BE2C (cell line): Measurements from ENCODE around the gene TYW5.

Source experiments
- DNase-seq: peaks from one replicate; pipeline ENCODE4 v3.0.0-alpha.2; 2020
- H3K27me3 ChIP-seq: fragments of 250-450 bp; sonication (Bioruptor Pico); 2 replicates; pipeline ENCODE4 v1.5.1; 2020; ENCODE audit warnings: mild to moderate bottlenecking
- H3K36me3 ChIP-seq: fragments of 250-450 bp; sonication (Bioruptor Pico); 2 replicates; pipeline ENCODE4 v1.5.1; 2020; ENCODE audit warnings: mild to moderate bottlenecking
- H3K4me1 ChIP-seq: fragments of 250-450 bp; sonication (Bioruptor Pico); 2 replicates; pipeline ENCODE4 v1.5.1; 2020
- H3K4me3 ChIP-seq: 2 replicates; pipeline ENCODE4 v1.5.1; 2011; ENCODE audit warnings: low read depth, low read length
- H3K9me3 ChIP-seq: fragments of 250-450 bp; sonication (Bioruptor Pico); 2 replicates; pipeline ENCODE4 v1.5.1; 2020
- CTCF ChIP-seq: IDR thresholded peaks from 2 replicates; pipeline ENCODE4 v1.5.1; 2012; ENCODE audit warnings: mild to moderate bottlenecking, low read depth, low read length

TYW5 gene

DNA sequence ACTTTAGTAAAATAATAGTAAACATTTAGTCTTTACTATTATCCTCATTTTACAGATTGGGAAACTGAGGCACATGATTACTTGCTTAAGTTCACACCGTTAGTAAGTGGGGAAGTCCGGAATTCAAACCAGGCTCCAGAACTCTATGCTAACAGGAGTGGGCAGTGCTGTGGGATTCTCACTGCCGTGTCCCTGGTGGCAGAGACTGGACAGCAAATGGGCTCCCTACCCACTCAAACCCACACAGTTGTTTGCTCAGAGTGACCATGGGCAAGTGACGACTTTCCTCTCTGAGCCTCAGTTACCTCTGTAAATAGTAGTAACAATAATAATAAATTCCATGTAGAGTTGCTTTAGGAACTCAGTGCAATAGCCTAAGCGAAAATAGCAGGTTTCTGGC is 24.1 kb upstream of the TYW5 start:
- Histone ChIP-seq H3K27me3 (no peaks in the 10 kb centered on the region), H3K9me3 (no peaks in the 10 kb centered on the region), H3K36me3 (no peaks in the 10 kb centered on the region), H3K4me3 (peak overlapping the region; percentile 57), H3K4me1 (no peaks in the 10 kb centered on the region; the same call in 1 of the 2 replicates)
- TF ChIP-seq CTCF = no peak
- no peak for DNase-seq

GRCh38 chr2:199977984-199978415 is 22.7 kb upstream of the TYW5 start:
- DNase-seq = no peak
- H3K27me3 ChIP-seq = no peaks in the 10 kb centered on the region
- no peaks in the 10 kb centered on the region for H3K36me3 ChIP-seq
- TF ChIP-seq CTCF = no peak
- H3K4me1 ChIP-seq = no peaks in the 10 kb centered on the region; the same call in 1 of the 2 replicates
- no peak overlapping the region for H3K4me3 ChIP-seq
- no peaks in the 10 kb centered on the region for H3K9me3 ChIP-seq

DNA sequence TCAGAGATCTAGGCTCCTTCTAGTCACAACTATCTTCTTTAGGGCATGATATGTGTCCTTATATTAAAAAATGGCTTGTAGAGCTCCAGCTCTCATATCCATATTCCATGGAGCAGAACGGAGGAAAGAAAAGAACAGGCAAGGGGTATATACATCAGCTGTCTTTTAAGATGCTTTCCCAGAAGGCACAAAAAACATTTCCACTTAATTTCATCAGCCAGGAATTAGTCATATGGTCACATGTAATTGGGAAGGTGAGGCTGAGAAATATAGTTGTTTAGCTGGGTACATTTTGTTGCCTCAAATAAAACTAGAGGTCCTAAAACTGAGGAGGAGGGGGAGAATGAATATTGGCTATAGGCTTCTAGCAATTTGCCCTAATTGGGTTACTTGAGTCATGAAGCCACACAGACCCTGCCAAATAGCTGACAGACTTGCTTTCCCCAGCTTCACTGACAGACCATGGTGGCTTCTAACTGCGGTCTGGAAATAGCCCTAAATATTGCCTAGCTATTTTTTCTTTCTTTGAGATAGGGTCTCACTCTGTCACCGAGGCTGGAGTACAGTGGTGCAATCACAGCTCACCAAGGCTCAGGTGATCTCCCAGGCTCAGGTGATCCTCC is 20.1 kb upstream of the TYW5 start:
- DNase-seq = peak; percentile 27
- H3K27me3 ChIP-seq = no peaks in the 10 kb centered on the region
- no peaks in the 10 kb centered on the region for H3K9me3 ChIP-seq
- no peaks in the 10 kb centered on the region for H3K4me1 ChIP-seq
- no peak overlapping the region for H3K4me3 ChIP-seq
- no peaks in the 10 kb centered on the region for H3K36me3 ChIP-seq
- no peak for TF ChIP-seq CTCF

GRCh38 chr2:199973703-199974102 is 18.4 kb upstream of the TYW5 start:
- no peak for DNase-seq

GRCh38 chr2:199972088-199972626 is 16.9 kb upstream of the TYW5 start:
- Histone ChIP-seq H3K27me3 (no peaks in the 10 kb centered on the region), H3K4me3 (no peak overlapping the region), H3K4me1 (no peaks in the 10 kb centered on the region), H3K36me3 (no peaks in the 10 kb centered on the region), H3K9me3 (no peaks in the 10 kb centered on the region)
- TF ChIP-seq CTCF = no peak
- DNase-seq = no peak

More at GRCh38 chr2:199973703-199974102, 18.4 kb upstream of the TYW5 start:
- H3K4me1 ChIP-seq = no peaks in the 10 kb centered on the region
- no peaks in the 10 kb centered on the region for H3K27me3 ChIP-seq
- H3K9me3 ChIP-seq = no peaks in the 10 kb centered on the region
- peak; percentile 69 for TF ChIP-seq CTCF
- H3K4me3 ChIP-seq = no peak overlapping the region
- H3K36me3 ChIP-seq = no peaks in the 10 kb centered on the region

DNA sequence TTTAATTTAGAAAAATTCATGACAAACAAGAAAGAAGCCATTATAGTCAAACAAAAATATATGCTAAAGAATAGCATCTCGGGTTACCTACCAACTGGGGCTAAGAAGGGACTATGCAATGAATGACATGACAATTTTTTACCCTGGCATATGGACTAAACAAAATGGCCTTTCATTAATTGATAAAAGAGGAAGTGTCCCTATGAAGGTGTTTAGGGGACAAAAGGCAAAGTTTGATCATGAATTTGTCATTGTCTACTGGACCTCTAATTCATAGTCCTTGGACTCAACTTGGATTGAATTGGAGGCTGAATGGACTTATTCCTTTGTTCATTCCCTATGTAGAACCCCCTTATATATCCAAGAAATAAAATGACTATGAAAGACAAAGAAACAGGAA is 12.8 kb upstream of the TYW5 start:
- Histone ChIP-seq H3K9me3 (no peaks in the 10 kb centered on the region), H3K36me3 (peaks cover 26% of the 10 kb centered on the region), H3K4me3 (no peak overlapping the region), H3K27me3 (no peaks in the 10 kb centered on the region; the same call in 1 of the 2 replicates), H3K4me1 (no peaks in the 10 kb centered on the region)
- no peak for DNase-seq
- no peak for TF ChIP-seq CTCF
